ENCODE data around the gene COBL. TPM values are rescaled to one million over a fixed set of nuclear protein-coding genes. Genes with fewer than 3 reads are reported as not detected.

COBL gene
- total RNA-seq, 1 donor from 2014 or later, result 0.05 TPM

- no peaks in the 10 kb centered on the region for H3K27me3 Mint-ChIP-seq (ENCODE audit: low read depth)
- H3K4me3 Mint-ChIP-seq, result no peak overlapping the region
- peaks cover 11% of the 10 kb centered on the region for H3K4me1 Mint-ChIP-seq
- no peak for DNase-seq (ENCODE audit: low read depth, low spot score)
- no peaks in the 10 kb centered on the region for H3K36me3 Mint-ChIP-seq (ENCODE audit: low read depth)
- TF ChIP-seq CTCF (conservative IDR thresholded peaks at IDR 0.05), result no peak
- H3K27ac Mint-ChIP-seq (ENCODE audit: unreplicated experiment), result no peak overlapping the region
- peaks cover 3% of the 10 kb centered on the region for H3K9me3 Mint-ChIP-seq
Measured at GRCh38 chr7:51043461-51043860, 273.1 kb downstream of the COBL start.

GRCh38 chr7:51040787-51041186 is 275.8 kb downstream of the COBL start:
- TF ChIP-seq CTCF (conservative IDR thresholded peaks at IDR 0.05), result no peak
- Mint-ChIP-seq H3K27me3 (ENCODE audit: low read depth) (no peaks in the 10 kb centered on the region), H3K9me3 (peaks cover 3% of the 10 kb centered on the region), H3K4me3 (no peak overlapping the region), H3K36me3 (ENCODE audit: low read depth) (no peaks in the 10 kb centered on the region), H3K4me1 (no peaks in the 10 kb centered on the region), H3K27ac (ENCODE audit: unreplicated experiment) (no peak overlapping the region)
- DNase-seq (ENCODE audit: low read depth, low spot score), result no peak

GRCh38 chr7:51038573-51038972 is 278.0 kb downstream of the COBL start:
- no peak for TF ChIP-seq CTCF (conservative IDR thresholded peaks at IDR 0.05)
- Mint-ChIP-seq H3K9me3 (no peaks in the 10 kb centered on the region), H3K4me1 (peaks cover 5% of the 10 kb centered on the region), H3K4me3 (no peak overlapping the region), H3K36me3 (ENCODE audit: low read depth) (no peaks in the 10 kb centered on the region), H3K27me3 (ENCODE audit: low read depth) (peaks cover 3% of the 10 kb centered on the region), H3K27ac (ENCODE audit: unreplicated experiment) (no peak overlapping the region)
- DNase-seq (ENCODE audit: low read depth, low spot score), result no peak

GRCh38 chr7:51035716-51036115 is 280.9 kb downstream of the COBL start:
- Mint-ChIP-seq H3K36me3 (ENCODE audit: low read depth) (no peaks in the 10 kb centered on the region), H3K4me1 (peaks cover 13% of the 10 kb centered on the region), H3K27ac (ENCODE audit: unreplicated experiment) (no peak overlapping the region), H3K27me3 (ENCODE audit: low read depth) (peaks cover 3% of the 10 kb centered on the region), H3K4me3 (no peak overlapping the region), H3K9me3 (no peaks in the 10 kb centered on the region)
- no peak for TF ChIP-seq CTCF (conservative IDR thresholded peaks at IDR 0.05)
- DNase-seq (ENCODE audit: low read depth, low spot score), result no peak

GRCh38 chr7:51034521-51035264 is 281.9 kb downstream of the COBL start:
- DNase-seq (ENCODE audit: low read depth, low spot score), result no peak
- Mint-ChIP-seq H3K27me3 (ENCODE audit: low read depth) (peaks cover 3% of the 10 kb centered on the region), H3K4me3 (no peak overlapping the region), H3K27ac (ENCODE audit: unreplicated experiment) (no peak overlapping the region), H3K9me3 (no peaks in the 10 kb centered on the region), H3K4me1 (peaks cover 13% of the 10 kb centered on the region), H3K36me3 (ENCODE audit: low read depth) (no peaks in the 10 kb centered on the region)
- TF ChIP-seq CTCF (conservative IDR thresholded peaks at IDR 0.05), result no peak

Data from neural crest cell (in vitro differentiated cells).